Panc1 (cell line): Measurements from ENCODE around the gene DPEP2NB.

Experiments
- CTCF ChIP-seq: fragments of 450-650 bp; IDR thresholded peaks from 2 replicates; pipeline ENCODE4 v1.5.1; 2017; ENCODE audit warnings: mild to moderate bottlenecking
- REST ChIP-seq, 2 experiments: IDR thresholded peaks; 2 replicates each; pipeline ENCODE4 v1.6.1; 2011 to 2012; ENCODE audit warnings: low read depth in 2 of 2, control low read depth in 1 of 2, low read length in 1 of 2, mild to moderate bottlenecking in 1 of 2, moderate library complexity in 1 of 2; ENCODE audit not compliant: insufficient read depth in 1 of 2
- SIN3A ChIP-seq: IDR thresholded peaks from 2 replicates; pipeline ENCODE4 v1.6.1; 2012; ENCODE audit warnings: low read depth, mild to moderate bottlenecking, low read length, moderate library complexity, borderline replicate concordance; ENCODE audit not compliant: insufficient read depth

GRCh38 chr16:68031951-68032350, 16.2 kb upstream of the DPEP2NB start:
- no peak for TF ChIP-seq CTCF
- no peak for TF ChIP-seq REST (IDR thresholded peaks at IDR 0.05; ENCODE audit: insufficient read depth in 1 of 2, low read depth in 2 of 2, low read length in 1 of 2)
- no peak for TF ChIP-seq SIN3A
